Body of pancreas (tissue), 4 donors: ENCODE results near the gene RSPRY1. TPM values are rescaled to one million over a fixed set of nuclear protein-coding genes. Genes with fewer than 3 reads are reported as not detected.
"Not testable (repeated sequence)": the region's sequence is repeated elsewhere in the genome, so short reads cannot be mapped to it uniquely, and the experiment has no call there.

Experiments
- ATAC-seq: fragments of 150-250 bp; one replicate; pipeline ENCODE4 v1.9.1; 2016
- DNase-seq, 4 donors: peaks; one replicate each; pipeline ENCODE4 v3.0.0-alpha.2; 2019
- H3K27ac ChIP-seq, 4 donors: fragments of 200-600 bp; sonication (generic); 1 replicate in 3 of 4; 2 replicates in 1 of 4; pipeline versions ENCODE4 v1.5.1 to v1.6.1; 2016 to 2019; ENCODE audit warnings: mild to moderate bottlenecking in 1 of 4, mixed read lengths in 1 of 4, moderate library complexity in 1 of 4
- H3K27me3 ChIP-seq, 2 donors: fragments of 200-600 bp; sonication (generic); one replicate each; pipeline ENCODE4 v1.6.0; 2016; ENCODE audit warnings: mild to moderate bottlenecking in 1 of 2
- H3K36me3 ChIP-seq, 2 donors: fragments of 200-600 bp; sonication (generic); replicated peaks in 1 of 2; 2 replicates each; pipeline ENCODE4 v1.5.1; 2016; ENCODE audit warnings: low read depth in 2 of 2; ENCODE audit not compliant: insufficient read depth in 1 of 2
- H3K4me1 ChIP-seq: fragments of 200-600 bp; sonication (generic); one replicate; pipeline ENCODE4 v1.6.0; 2016
- H3K4me3 ChIP-seq, 2 donors: fragments of 200-600 bp; sonication (generic); 1 replicate in 1 of 2; 2 replicates in 1 of 2; pipeline ENCODE4 v1.5.1; 2016 to 2019
- H3K9me3 ChIP-seq, 3 donors: fragments of 200-600 bp; sonication (generic); 1 replicate in 2 of 3; 2 replicates in 1 of 3; pipeline ENCODE4 v1.5.1; 2016
- CTCF ChIP-seq, 7 experiments: fragments of 450-650 bp in 4 of 7; fragments of 200-600 bp in 3 of 7; sonication (generic) in 3 of 7; IDR thresholded peaks; one replicate each; pipeline ENCODE4 v1.5.1; 2016 to 2019; ENCODE audit warnings: antibody characterized with exemption in 7 of 7
- POLR2A ChIP-seq, 3 donors: fragments of 450-650 bp; IDR thresholded peaks; one replicate each; pipeline ENCODE4 v1.6.1; 2016; ENCODE audit warnings: antibody characterized with exemption in 3 of 3, mild to moderate bottlenecking in 2 of 3
- WGBS, 2 donors: methylation state at CpG; one replicate each; pipeline ENCODE4 v1.1.5; 2017; 5-methylcytosine and 5-hydroxymethylcytosine counted together
- intact Hi-C: fragments of 100-400 bp; cut with DNase I; formaldehyde crosslinking; loops from one replicate; pipeline ENCODE4 v1.15.1; 2023
- total RNA-seq, 2 donors: library from RNA; depleted of rRNA; stranded (reverse); fragments of >200 nt; gene quantifications; one replicate each; pipeline ENCODE4 v1.1.0, GENCODE V29; 2016

RSPRY1 gene
- total RNA-seq, 2 donors from 2014 or later: 13.8 to 31.4 TPM

- DNase-seq: no peak
- Histone ChIP-seq H3K4me3 (no peak overlapping the region), H3K4me1 (peaks cover 80% of the 10 kb centered on the region), H3K36me3 (no peaks in the 10 kb centered on the region), H3K27ac (peak overlapping the region in 2 of 4 donors; percentile 13 to 46), H3K27me3 (no peaks in the 10 kb centered on the region), H3K9me3 (no peaks in the 10 kb centered on the region)
- TF ChIP-seq CTCF (IDR thresholded peaks at IDR 0.05) (no peak), POLR2A (IDR thresholded peaks at IDR 0.05) (no peak)
- intact Hi-C loops: no loop called here
- 29% methylated on average over 1 of the region's 1 CpG; no CpG with 5 or more reads in 1 of the 2 donors for WGBS, 2 donors
- peak; percentile 19 for ATAC-seq
These were observed 87.2 kb downstream of the RSPRY1 start for GRCh38 chr16:57273359-57273758.

DNA sequence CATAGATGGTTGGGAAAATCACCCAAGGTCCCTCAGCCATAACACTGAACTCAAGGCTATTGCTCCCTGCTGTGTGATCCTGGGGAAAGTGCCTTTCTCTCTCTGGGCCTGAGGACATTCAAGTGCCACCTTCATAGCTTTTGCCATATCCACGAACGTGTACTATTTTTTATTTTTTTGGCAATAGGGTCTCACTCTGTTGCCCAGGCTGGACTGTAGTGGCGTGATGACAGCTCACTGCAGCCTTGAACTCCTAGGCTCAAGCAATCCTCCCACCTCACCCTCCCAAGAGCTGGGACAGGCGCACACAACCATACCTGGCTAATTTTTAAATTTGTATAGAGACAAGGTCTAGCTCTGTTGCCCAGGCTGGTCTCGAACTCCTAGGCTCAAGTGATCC lies 87.7 kb downstream of the RSPRY1 start:
- TF ChIP-seq CTCF (IDR thresholded peaks at IDR 0.05) (no peak), POLR2A (IDR thresholded peaks at IDR 0.05) (no peak)
- Histone ChIP-seq H3K9me3 (no peaks in the 10 kb centered on the region), H3K4me3 (no peak overlapping the region), H3K4me1 (peaks cover 77% of the 10 kb centered on the region), H3K36me3 (no peaks in the 10 kb centered on the region), H3K27ac (peak overlapping the region in 2 of 4 donors; percentile 13 to 46), H3K27me3 (no peaks in the 10 kb centered on the region)
- no peak for DNase-seq
- no peak for ATAC-seq
- WGBS, 2 donors: 77 to 91% methylated on average over 5 of the region's 5 CpGs
- intact Hi-C loops: no loop called here

DNA sequence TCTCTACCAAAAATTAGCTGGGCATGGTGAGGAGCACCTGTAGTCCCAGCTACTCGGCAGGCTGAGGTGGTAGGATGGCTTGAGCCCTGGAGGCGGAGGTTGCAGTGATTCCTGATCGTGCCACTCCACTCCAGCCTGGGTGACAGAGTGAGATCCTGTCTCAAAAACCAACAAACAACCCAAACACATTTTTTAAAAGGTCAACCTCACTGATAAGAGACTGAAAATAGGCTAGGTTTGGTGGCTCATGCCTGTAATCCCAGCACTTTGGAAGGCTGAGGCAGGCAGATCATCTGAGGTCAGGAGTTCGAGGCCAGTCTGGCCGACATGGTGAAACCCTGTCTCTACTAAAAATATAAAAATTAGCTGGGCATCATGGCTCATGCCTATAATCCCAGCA lies 89.8 kb downstream of the RSPRY1 start:
- intact Hi-C loops, H3K4me3 ChIP-seq, ATAC-seq, H3K9me3 ChIP-seq, H3K36me3 ChIP-seq, H3K27me3 ChIP-seq, DNase-seq: not testable (repeated sequence)
- Histone ChIP-seq H3K4me1 (peaks cover 77% of the 10 kb centered on the region), H3K27ac (peak overlapping the region in 1 of 4 donors; percentile 44)
- 55 to 69% methylated on average over 5 of the region's 5 CpGs for WGBS, 2 donors

GRCh38 chr16:57276596-57276995 lies 90.5 kb downstream of the RSPRY1 start:
- H3K9me3 ChIP-seq: no peaks in the 10 kb centered on the region
- peaks cover 78% of the 10 kb centered on the region for H3K4me1 ChIP-seq
- no peak for ATAC-seq
- no peak overlapping the region for H3K4me3 ChIP-seq
- TF ChIP-seq CTCF (IDR thresholded peaks at IDR 0.05): no peak
- TF ChIP-seq POLR2A (IDR thresholded peaks at IDR 0.05): no peak
- H3K36me3 ChIP-seq: no peaks in the 10 kb centered on the region
- 65 to 79% methylated on average over 5 of the region's 5 CpGs for WGBS, 2 donors
- DNase-seq: peak in 1 of 4 donors; percentile 13
- no peaks in the 10 kb centered on the region for H3K27me3 ChIP-seq
- H3K27ac ChIP-seq: no peak overlapping the region
- intact Hi-C loops: no loop called here

GRCh38 chr16:57277586-57277985 lies 91.5 kb downstream of the RSPRY1 start:
- DNase-seq: no peak
- H3K27ac ChIP-seq: no peak overlapping the region

More at GRCh38 chr16:57277586-57277985, 91.5 kb downstream of the RSPRY1 start:
- no peak for ATAC-seq
- no peaks in the 10 kb centered on the region for H3K36me3 ChIP-seq
- H3K27me3 ChIP-seq: no peaks in the 10 kb centered on the region
- TF ChIP-seq CTCF (IDR thresholded peaks at IDR 0.05) (no peak), POLR2A (IDR thresholded peaks at IDR 0.05) (no peak)
- no peaks in the 10 kb centered on the region for H3K9me3 ChIP-seq
- WGBS, 2 donors: 52 to 90% methylated on average over 1 of the region's 1 CpG
- intact Hi-C loops: no loop called here
- H3K4me3 ChIP-seq: no peak overlapping the region
- H3K4me1 ChIP-seq: peaks cover 81% of the 10 kb centered on the region
